Gastrocnemius medialis (tissue), 4 donors: Measurements from ENCODE around the gene SPARC. TPM values are rescaled to one million over a fixed set of nuclear protein-coding genes. Genes with fewer than 3 reads are reported as not detected.

Experiments
- ATAC-seq, 2 donors: fragments of 150-250 bp; one replicate each; pipeline ENCODE4 v1.9.1; 2016
- DNase-seq, 2 donors: peaks; one replicate each; pipeline ENCODE4 v3.0.0-alpha.2; 2019
- H3K27ac ChIP-seq, 4 donors: fragments of 200-600 bp; sonication (generic); 1 replicate in 1 of 4; 2 replicates in 3 of 4; pipeline ENCODE4 v1.5.1; 2016 to 2018; ENCODE audit warnings: mild to moderate bottlenecking in 2 of 4, moderate library complexity in 1 of 4
- H3K27me3 ChIP-seq, 3 donors: fragments of 200-600 bp; sonication (generic) in 2 of 3; 1 replicate in 1 of 3; 2 replicates in 2 of 3; pipeline versions ENCODE4 v1.5.1 to v1.6.0; 2016 to 2019; ENCODE audit warnings: mild to moderate bottlenecking in 1 of 3, moderate library complexity in 1 of 3
- H3K36me3 ChIP-seq, 2 donors: fragments of 200-600 bp; sonication (generic) in 1 of 2; one replicate each; pipeline ENCODE4 v1.5.1; 2017 to 2018
- H3K4me1 ChIP-seq, 2 donors: fragments of 200-600 bp; sonication (generic) in 1 of 2; one replicate each; pipeline ENCODE4 v1.5.1; 2016 to 2017; ENCODE audit warnings: mild to moderate bottlenecking in 2 of 2
- H3K4me3 ChIP-seq, 4 donors: fragments of 200-600 bp; sonication (generic) in 3 of 4; 1 replicate in 1 of 4; 2 replicates in 3 of 4; pipeline ENCODE4 v1.5.1; 2016 to 2019; ENCODE audit warnings: mild to moderate bottlenecking in 2 of 4
- H3K9me3 ChIP-seq, 3 donors: fragments of 200-600 bp; sonication (generic) in 2 of 3; 1 replicate in 1 of 3; 2 replicates in 2 of 3; pipeline ENCODE4 v1.5.1; 2016 to 2019
- POLR2A ChIP-seq, 2 donors: fragments of 450-650 bp; IDR thresholded peaks; one replicate each; pipeline ENCODE4 v1.6.1; 2017; ENCODE audit warnings: antibody characterized with exemption in 2 of 2, mild to moderate bottlenecking in 2 of 2, moderate library complexity in 2 of 2
- in situ Hi-C, 4 donors: fragments of 200-750 bp; cut with MboI; loops; one replicate each; pipeline versions ENCODE4 v1.15.0 to v1.8.0; 2017; ENCODE audit warnings: low sequenced_read_pairs in 4 of 4
- intact Hi-C: fragments of 100-400 bp; cut with DNase I; formaldehyde crosslinking; loops from one replicate; pipeline ENCODE4 v1.15.1; 2023; ENCODE audit warnings: low total_unique reads
- total RNA-seq, 4 donors: library from RNA; depleted of rRNA; stranded (reverse); fragments of >200 nt; gene quantifications; one replicate each; pipeline versions ENCODE4 v1.1.0 to v1.2.3, GENCODE V29; 2016
- TF ChIP-seq, protein P1 (sequence below), 5 experiments: fragments of 450-650 bp in 3 of 5; fragments of 200-600 bp in 2 of 5; sonication (generic) in 2 of 5; IDR thresholded peaks in 4 of 5; conservative IDR thresholded peaks in 1 of 5; 1 replicate in 4 of 5; 2 replicates in 1 of 5; pipeline ENCODE4 v1.5.1; 2016 to 2019; ENCODE audit warnings: antibody characterized with exemption in 5 of 5, mild to moderate bottlenecking in 3 of 5, moderate library complexity in 3 of 5

Gene SPARC
- total RNA-seq, 4 donors from 2014 or later, result 87.7 to 209 (median 163) TPM

DNA sequence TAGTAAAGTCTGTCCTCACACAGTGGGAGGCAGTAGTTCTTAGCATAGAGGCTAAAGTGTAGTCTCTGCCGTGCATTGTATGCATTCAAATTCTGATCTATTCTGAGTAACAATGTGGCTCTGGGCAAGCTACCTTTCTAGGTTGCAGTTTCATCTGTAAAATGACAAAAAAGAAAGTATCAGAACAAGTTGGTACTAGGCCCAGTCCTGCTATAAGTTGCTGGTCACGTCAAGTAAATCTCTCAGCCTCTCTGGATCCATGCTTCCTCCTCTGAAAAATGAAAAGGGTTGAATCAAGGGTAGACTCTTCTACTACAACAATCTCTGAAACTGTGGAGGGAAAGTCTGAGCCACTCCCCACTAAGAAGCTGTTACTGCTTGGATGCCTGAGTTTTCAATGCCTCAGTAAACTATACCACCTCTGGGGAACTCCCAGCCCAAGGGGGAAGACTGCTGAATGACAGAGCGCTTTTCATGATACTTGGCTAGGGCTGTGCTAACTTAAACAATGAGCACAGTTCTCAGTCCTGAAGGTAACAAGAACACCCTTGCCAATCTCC is 34.5 kb upstream of the SPARC start:
- in situ Hi-C loops (no loop called here), intact Hi-C loops (no loop called here)
- Histone ChIP-seq H3K36me3 (no peaks in the 10 kb centered on the region), H3K27ac (no peak overlapping the region), H3K9me3 (no peaks in the 10 kb centered on the region), H3K27me3 (no peaks in the 10 kb centered on the region), H3K4me3 (no peak overlapping the region), H3K4me1 (no peaks in the 10 kb centered on the region)
- no peak for TF ChIP-seq POLR2A (IDR thresholded peaks at IDR 0.05)
- TF ChIP-seq, protein P1, sequence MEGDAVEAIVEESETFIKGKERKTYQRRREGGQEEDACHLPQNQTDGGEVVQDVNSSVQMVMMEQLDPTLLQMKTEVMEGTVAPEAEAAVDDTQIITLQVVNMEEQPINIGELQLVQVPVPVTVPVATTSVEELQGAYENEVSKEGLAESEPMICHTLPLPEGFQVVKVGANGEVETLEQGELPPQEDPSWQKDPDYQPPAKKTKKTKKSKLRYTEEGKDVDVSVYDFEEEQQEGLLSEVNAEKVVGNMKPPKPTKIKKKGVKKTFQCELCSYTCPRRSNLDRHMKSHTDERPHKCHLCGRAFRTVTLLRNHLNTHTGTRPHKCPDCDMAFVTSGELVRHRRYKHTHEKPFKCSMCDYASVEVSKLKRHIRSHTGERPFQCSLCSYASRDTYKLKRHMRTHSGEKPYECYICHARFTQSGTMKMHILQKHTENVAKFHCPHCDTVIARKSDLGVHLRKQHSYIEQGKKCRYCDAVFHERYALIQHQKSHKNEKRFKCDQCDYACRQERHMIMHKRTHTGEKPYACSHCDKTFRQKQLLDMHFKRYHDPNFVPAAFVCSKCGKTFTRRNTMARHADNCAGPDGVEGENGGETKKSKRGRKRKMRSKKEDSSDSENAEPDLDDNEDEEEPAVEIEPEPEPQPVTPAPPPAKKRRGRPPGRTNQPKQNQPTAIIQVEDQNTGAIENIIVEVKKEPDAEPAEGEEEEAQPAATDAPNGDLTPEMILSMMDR (IDR thresholded peaks at IDR 0.05 in 4 of 5, conservative IDR thresholded peaks at IDR 0.05 in 1 of 5), result no peak
- DNase-seq, result no peak
- ATAC-seq, result no peak

DNA sequence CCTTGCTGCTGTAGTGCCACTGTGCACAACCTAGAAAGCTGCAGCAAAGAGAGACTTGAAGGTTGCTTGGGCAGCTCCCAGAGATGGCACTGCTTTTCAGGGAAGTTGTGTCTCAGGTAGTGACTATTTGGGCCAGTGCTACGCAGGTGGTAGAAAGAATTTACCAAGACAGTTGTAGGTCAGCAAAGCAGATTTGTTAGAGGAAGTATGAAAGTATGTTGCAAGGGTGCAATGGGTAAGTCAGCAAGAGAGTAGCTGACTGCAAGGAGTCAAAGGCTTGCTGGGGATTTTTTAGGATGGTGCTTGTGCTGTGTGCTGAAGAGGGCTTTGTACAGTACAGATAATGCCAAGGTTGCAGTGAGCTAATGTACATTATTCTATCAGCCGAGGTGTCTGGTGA is 33.5 kb upstream of the SPARC start:
- no peaks in the 10 kb centered on the region for H3K4me1 ChIP-seq
- ATAC-seq, result no peak
- intact Hi-C loops (no loop called here), in situ Hi-C loops (no loop called here)
- H3K27me3 ChIP-seq, result no peaks in the 10 kb centered on the region
- TF ChIP-seq POLR2A (IDR thresholded peaks at IDR 0.05), result no peak
- TF ChIP-seq, protein P1 (IDR thresholded peaks at IDR 0.05 in 4 of 5, conservative IDR thresholded peaks at IDR 0.05 in 1 of 5), result no peak
- no peaks in the 10 kb centered on the region for H3K36me3 ChIP-seq
- no peaks in the 10 kb centered on the region for H3K9me3 ChIP-seq
- H3K27ac ChIP-seq, result no peak overlapping the region
- no peak overlapping the region for H3K4me3 ChIP-seq
- DNase-seq, result no peak

DNA sequence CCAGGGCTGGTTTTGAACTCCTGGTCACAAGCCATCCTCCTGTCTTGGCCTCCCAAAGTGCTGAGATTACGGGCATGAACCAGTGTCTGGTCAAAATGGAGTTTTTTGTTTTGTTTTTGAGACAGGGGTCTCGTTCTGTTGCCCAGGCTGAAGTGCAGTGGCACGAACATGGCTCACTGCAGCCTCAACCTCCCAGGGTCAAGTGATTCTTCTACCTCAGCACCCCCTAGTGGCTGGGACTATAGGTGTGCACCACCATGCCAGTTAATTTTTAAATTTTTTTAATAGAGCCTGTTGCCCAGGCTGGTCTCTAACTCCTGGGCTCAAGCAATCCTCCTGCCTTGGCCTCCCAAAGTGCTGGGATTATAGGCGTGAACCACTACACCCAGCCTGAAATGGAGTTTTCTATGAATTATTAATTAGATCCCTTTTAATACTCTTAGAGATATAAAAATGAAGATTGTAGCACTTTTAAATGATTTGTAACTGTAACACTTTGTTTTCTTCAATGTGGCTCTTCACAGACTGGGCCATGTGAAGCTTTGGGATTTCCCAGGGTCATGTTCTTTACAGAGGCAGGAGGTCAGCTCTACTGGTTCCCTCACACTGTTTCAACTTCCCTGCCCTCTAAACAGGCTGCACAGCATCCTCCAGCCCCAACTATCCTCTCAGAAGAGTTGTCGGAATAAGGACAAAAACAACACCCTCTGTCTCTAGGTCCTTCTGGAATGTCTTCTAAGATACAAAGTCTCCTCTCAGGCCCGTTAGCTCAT is 32.7 kb upstream of the SPARC start:
- H3K36me3 ChIP-seq, result no peaks in the 10 kb centered on the region
- peak in 1 of 2 donors; percentile 35 for DNase-seq
- in situ Hi-C loops, result loop anchor here in 2 of 4 donors (10.0 kb wide), 1 partner anchor 55 kb away; no protein-coding TSS in a partner anchor

DNA sequence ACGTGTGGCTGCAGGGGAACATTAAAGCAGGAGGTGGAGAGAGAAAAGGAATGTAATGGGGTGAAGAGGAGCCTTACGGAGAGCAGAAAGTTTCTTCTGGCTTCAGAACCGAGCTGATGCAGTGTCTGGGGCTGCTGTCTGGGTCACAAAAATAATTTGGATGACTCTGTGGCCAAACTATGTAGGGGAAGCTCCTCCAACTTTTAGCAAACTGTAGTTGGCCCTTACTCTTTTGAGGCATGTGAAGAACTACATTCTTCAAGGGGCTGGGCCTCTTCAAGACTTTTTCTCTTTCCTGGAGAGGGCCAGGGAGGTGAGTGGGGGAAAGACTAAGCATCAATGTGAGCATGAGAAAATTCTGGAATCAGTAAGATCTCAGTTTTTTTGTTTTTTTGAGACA is 31.9 kb upstream of the SPARC start:
- Histone ChIP-seq H3K4me1 (no peaks in the 10 kb centered on the region), H3K27me3 (no peaks in the 10 kb centered on the region), H3K27ac (no peak overlapping the region), H3K36me3 (no peaks in the 10 kb centered on the region), H3K4me3 (no peak overlapping the region), H3K9me3 (no peaks in the 10 kb centered on the region)
- in situ Hi-C loops (loop anchor here in 2 of 4 donors (10.0 kb wide), 1 partner anchor 54 kb away; no protein-coding TSS in a partner anchor), intact Hi-C loops (loop anchor here (1.0 kb wide), 1 partner anchor 59 kb away; no protein-coding TSS in a partner anchor)
- TF ChIP-seq POLR2A (IDR thresholded peaks at IDR 0.05), result no peak
- TF ChIP-seq, protein P1 (IDR thresholded peaks at IDR 0.05 in 4 of 5, conservative IDR thresholded peaks at IDR 0.05 in 1 of 5), result no peak
- ATAC-seq (peak; percentile 32 to 36), DNase-seq (no peak)

More for the DNA sequence above, 32.7 kb upstream of the SPARC start:
- Histone ChIP-seq H3K9me3 (no peaks in the 10 kb centered on the region), H3K4me1 (no peaks in the 10 kb centered on the region), H3K27me3 (no peaks in the 10 kb centered on the region), H3K4me3 (no peak overlapping the region), H3K27ac (no peak overlapping the region)
- ATAC-seq, result peak; percentile 70 to 81
- no peak for TF ChIP-seq POLR2A (IDR thresholded peaks at IDR 0.05)
- TF ChIP-seq, protein P1 (IDR thresholded peaks at IDR 0.05 in 4 of 5, conservative IDR thresholded peaks at IDR 0.05 in 1 of 5), result peak; percentile 53 to 87 (median 82)
- intact Hi-C loops, result loop anchor here (1.0 kb wide), 1 partner anchor 60 kb away; no protein-coding TSS in a partner anchor
